Endothelial cell (in vitro differentiated cells): Measurements from ENCODE around the gene ASIC1. TPM values are rescaled to one million over a fixed set of nuclear protein-coding genes. Genes with fewer than 3 reads are reported as not detected.

ENCODE experiments used
- DNase-seq: peaks from one replicate; pipeline ENCODE4 v3.0.0; 2021; ENCODE audit warnings: low spot score
- H3K27ac Mint-ChIP-seq: one replicate; pipeline ENCODE4 v1.8.0; 2021; ENCODE audit warnings: mixed read lengths, inconsistent platforms; ENCODE audit not compliant: unreplicated experiment
- H3K27me3 Mint-ChIP-seq: one replicate; pipeline ENCODE4 v1.8.0; 2021; ENCODE audit warnings: mild to moderate bottlenecking, moderate library complexity, mixed read lengths, inconsistent platforms; ENCODE audit not compliant: unreplicated experiment
- H3K36me3 Mint-ChIP-seq: one replicate; pipeline ENCODE4 v1.8.0; 2021; ENCODE audit warnings: mild to moderate bottlenecking, low read depth, mixed read lengths, inconsistent platforms; ENCODE audit not compliant: unreplicated experiment
- H3K4me1 Mint-ChIP-seq: one replicate; pipeline ENCODE4 v1.8.0; 2021; ENCODE audit warnings: mild to moderate bottlenecking, mixed read lengths, inconsistent platforms; ENCODE audit not compliant: unreplicated experiment
- H3K4me3 Mint-ChIP-seq: one replicate; pipeline ENCODE4 v1.8.0; 2021; ENCODE audit warnings: mild to moderate bottlenecking, mixed read lengths, inconsistent platforms; ENCODE audit not compliant: unreplicated experiment
- H3K9me3 Mint-ChIP-seq: one replicate; pipeline ENCODE4 v1.8.0; 2021; ENCODE audit warnings: mixed read lengths, inconsistent platforms; ENCODE audit not compliant: unreplicated experiment
- CTCF ChIP-seq: fragments of 200-600 bp; sonication (generic); IDR thresholded peaks from one replicate; pipeline ENCODE4 v1.5.0; 2021; ENCODE audit warnings: antibody characterized with exemption; ENCODE audit not compliant: unreplicated experiment
- total RNA-seq: library from RNA; stranded (reverse); fragmentation: NEBNext Ultra II Directional; extraction: Animal tissue kit (Norgen Biotek cat#: 25700); gene quantifications from one replicate; pipeline ENCODE4 v1.2.1, GENCODE V29; 2021; ENCODE audit not compliant: unreplicated experiment

Gene ASIC1
- total RNA-seq, 1 donor from 2014 or later: 1.9 TPM

GRCh38 chr12:50111693-50112455 lies 54.5 kb downstream of the ASIC1 start, which contains the start of gene COX14:
COX14 (plus strand) TSS chr12:50112236; CDS start chr12:50120044, 7,808 bp downstream.
- H3K36me3 Mint-ChIP-seq: peaks cover 7% of the 10 kb centered on the region
- peak within 1 kb of the TSS; percentile 86 for H3K27ac Mint-ChIP-seq

DNA sequence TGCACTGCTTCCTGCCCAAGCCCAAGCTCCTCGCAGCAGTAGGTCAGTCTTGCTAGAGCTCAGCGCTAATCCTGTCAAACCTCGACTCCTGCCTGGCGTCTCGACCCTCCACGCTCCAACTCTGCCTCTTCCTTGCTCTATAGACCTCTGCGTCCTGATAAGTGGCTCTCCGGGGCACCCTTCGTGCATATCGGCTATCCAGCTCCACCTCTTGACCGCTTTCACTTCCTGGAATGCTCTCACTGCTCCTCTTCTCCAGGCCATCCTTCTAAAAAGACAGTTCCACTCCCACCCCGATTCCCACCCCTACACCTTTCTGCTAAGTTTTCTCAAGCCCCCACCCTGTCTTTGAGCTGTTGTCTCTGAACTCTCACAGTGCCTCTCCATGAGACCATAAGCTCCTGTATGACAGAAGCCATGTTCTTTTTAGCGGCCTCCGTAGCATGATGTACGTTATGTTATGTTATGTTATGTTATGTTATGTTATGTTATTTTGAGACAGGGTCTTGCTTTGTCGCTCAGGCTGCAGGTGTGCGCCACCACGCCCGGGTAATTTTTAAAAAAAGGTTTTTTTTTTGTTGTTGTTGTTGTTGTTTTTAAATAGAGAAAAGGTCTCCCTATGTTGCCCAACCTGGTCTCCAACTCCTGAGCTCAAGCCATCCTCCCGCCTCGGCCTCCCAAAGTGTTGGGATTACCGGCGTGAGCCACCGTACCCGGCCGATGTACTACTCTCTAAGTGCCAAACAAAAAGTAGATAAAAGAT lies 55.2 kb downstream of the ASIC1 start:
- no peak for DNase-seq
- Mint-ChIP-seq H3K36me3 (peaks cover 7% of the 10 kb centered on the region), H3K27me3 (peaks cover 12% of the 10 kb centered on the region), H3K9me3 (no peaks in the 10 kb centered on the region), H3K4me1 (peaks cover 17% of the 10 kb centered on the region), H3K27ac (peak overlapping the region; percentile 86), H3K4me3 (peak overlapping the region; percentile 98)
- TF ChIP-seq CTCF: no peak

More at GRCh38 chr12:50111693-50112455, 54.5 kb downstream of the ASIC1 start, which contains the start of gene COX14:
- peak; percentile 99 for DNase-seq
- peak; percentile 87 for TF ChIP-seq CTCF
- peaks cover 12% of the 10 kb centered on the region for H3K27me3 Mint-ChIP-seq
- peaks cover 17% of the 10 kb centered on the region for H3K4me1 Mint-ChIP-seq
- H3K9me3 Mint-ChIP-seq: no peaks in the 10 kb centered on the region
- H3K4me3 Mint-ChIP-seq: peak within 1 kb of the TSS; percentile 98

- peaks cover 8% of the 10 kb centered on the region for H3K27me3 Mint-ChIP-seq
- DNase-seq: no peak
- H3K36me3 Mint-ChIP-seq: peaks cover 14% of the 10 kb centered on the region
- H3K27ac Mint-ChIP-seq: no peak overlapping the region
- no peaks in the 10 kb centered on the region for H3K9me3 Mint-ChIP-seq
- H3K4me3 Mint-ChIP-seq: no peak overlapping the region
- TF ChIP-seq CTCF: no peak
- peaks cover 9% of the 10 kb centered on the region for H3K4me1 Mint-ChIP-seq
Measured at GRCh38 chr12:50117057-50117622, 59.7 kb downstream of the ASIC1 start.

GRCh38 chr12:50119387-50119786 lies 62.0 kb downstream of the ASIC1 start:
- no peak for TF ChIP-seq CTCF
- peaks cover 6% of the 10 kb centered on the region for H3K4me1 Mint-ChIP-seq
- DNase-seq: no peak
- H3K36me3 Mint-ChIP-seq: peaks cover 17% of the 10 kb centered on the region
- no peak overlapping the region for H3K4me3 Mint-ChIP-seq
- H3K27me3 Mint-ChIP-seq: peaks cover 2% of the 10 kb centered on the region
- H3K27ac Mint-ChIP-seq: no peak overlapping the region
- no peaks in the 10 kb centered on the region for H3K9me3 Mint-ChIP-seq
